K562 (cell line): Measurements from ENCODE around the gene TCP10L. TPM values are rescaled to one million over a fixed set of nuclear protein-coding genes. Genes with fewer than 3 reads are reported as not detected.

Source experiments
- ATAC-seq: fragments of 200-7000 bp; cut with Tn5 transposase; 3 replicates; pipeline ENCODE4 v1.9.1; 2020; ENCODE audit warnings: moderate library complexity
- BruUV-seq: library from RNA; stranded (reverse); fragments of 400-500 nt; replicated peaks from 2 replicates; lab custom pipeline; 2021; lab: Mats Ljungman, UMichigan
- CTCF ChIA-PET: fragments of 300-600 bp; formaldehyde crosslinking; extraction: SDS; loops from one replicate; lab custom pipeline; 2021; ENCODE audit warnings: low intra/inter-chr PET ratio; lab: Yijun Ruan, JAX
- POLR2A ChIA-PET: fragments of 300-600, 350-650 bp; sonication (Branson Sonifier 250); formaldehyde crosslinking; extraction: SDS; loops from one replicate; lab custom pipeline; 2021; ENCODE audit warnings: antibody characterized with exemption, inconsistent platforms; lab: Yijun Ruan, JAX
- DNase-seq, 4 experiments: peaks; one replicate each; pipeline versions ENCODE4 v3.0.0 to v3.0.0-alpha.2; 2011 to 2018; ENCODE audit warnings: low spot score in 3 of 4, mixed read lengths in 3 of 4; ENCODE audit errors: extremely low read depth in 1 of 4
- FAIRE-seq: peaks from 2 replicates; lab custom pipeline; 2011; peaks lifted over from hg19 to GRCh38; lab: Jason Lieb, UNC
- H2AFZ ChIP-seq: 2 replicates; pipeline ENCODE4 v1.6.0; 2011; ENCODE audit warnings: low read depth, low read length, control low read depth, inconsistent platforms
- H3K27ac ChIP-seq: fragments of 200-600 bp; 3 replicates; pipeline ENCODE4 v1.8.0; 2011; ENCODE audit warnings: low read depth, mild to moderate bottlenecking, control low read depth, inconsistent platforms, low read length, moderate library complexity, mixed read lengths; ENCODE audit errors: extremely low read depth
- H3K27me3 ChIP-seq, 2 experiments: fragments of 300-600 bp in 1 of 2; 2 replicates in 1 of 2; 3 replicates in 1 of 2; pipeline versions ENCODE4 v1.6.0 to v1.8.0; 2011; ENCODE audit warnings: inconsistent platforms in 2 of 2, low read length in 2 of 2, mild to moderate bottlenecking in 1 of 2, mixed read lengths in 1 of 2, moderate library complexity in 1 of 2; ENCODE audit not compliant: control insufficient read depth in 2 of 2, insufficient read depth in 2 of 2
- H3K36me3 ChIP-seq: fragments of 300-600 bp; 3 replicates; pipeline ENCODE4 v1.8.0; 2011; ENCODE audit warnings: mild to moderate bottlenecking, low read length, inconsistent platforms; ENCODE audit not compliant: control insufficient read depth, insufficient read depth
- H3K4me1 ChIP-seq, 2 experiments: fragments of 200-600 bp in 1 of 2; replicated peaks in 1 of 2; 2 replicates in 1 of 2; 3 replicates in 1 of 2; pipeline versions ENCODE4 v1.5.1 to v1.8.0; 2011; ENCODE audit warnings: inconsistent platforms in 2 of 2, low read length in 2 of 2, mild to moderate bottlenecking in 1 of 2, mixed read lengths in 1 of 2, moderate library complexity in 1 of 2; ENCODE audit not compliant: control insufficient read depth in 2 of 2, insufficient read depth in 2 of 2
- H3K4me2 ChIP-seq: 2 replicates; pipeline ENCODE4 v1.6.1; 2011; ENCODE audit warnings: low read length, control low read depth, inconsistent platforms, mixed read lengths; ENCODE audit not compliant: insufficient read depth
- H3K4me3 ChIP-seq: fragments of 200-600 bp; sonication (generic), shearing (Covaris generic); 2 replicates; pipeline ENCODE4 v1.5.1; 2016; ENCODE audit warnings: control low read depth, inconsistent platforms
- H3K79me2 ChIP-seq: fragments of 200-600 bp; 3 replicates; pipeline ENCODE4 v1.8.0; 2011; ENCODE audit warnings: low read length, inconsistent platforms; ENCODE audit not compliant: control insufficient read depth, insufficient read depth
- H3K9ac ChIP-seq, 2 experiments: 2 replicates each; pipeline versions ENCODE4 v1.6.0 to v1.6.1; 2011; ENCODE audit warnings: low read depth in 2 of 2, low read length in 2 of 2, control low read depth in 1 of 2, inconsistent platforms in 1 of 2, mild to moderate bottlenecking in 1 of 2, mixed read lengths in 1 of 2; ENCODE audit not compliant: insufficient read depth in 1 of 2
- H3K9me1 ChIP-seq: one replicate; pipeline ENCODE4 v1.6.0; 2011; ENCODE audit warnings: inconsistent platforms, mild to moderate bottlenecking, low read length, moderate library complexity; ENCODE audit not compliant: control insufficient read depth, insufficient read depth
- H3K9me3 ChIP-seq: replicated peaks from 2 replicates; pipeline ENCODE4 v1.5.1; 2011; ENCODE audit warnings: low read depth, low read length, inconsistent platforms; ENCODE audit not compliant: control insufficient read depth, insufficient read depth
- H4K20me1 ChIP-seq: replicated peaks from 2 replicates; pipeline ENCODE4 v1.6.1; 2011; ENCODE audit warnings: low read length, inconsistent platforms, mixed read lengths; ENCODE audit not compliant: control insufficient read depth, insufficient read depth
- ATF7 ChIP-seq: fragments of 450-650 bp; IDR thresholded peaks from 2 replicates; pipeline ENCODE4 v1.7.1; 2014; ENCODE audit warnings: mild to moderate bottlenecking, moderate library complexity
- EP300 ChIP-seq: IDR thresholded peaks from 2 replicates; pipeline ENCODE4 v1.6.1; 2012; ENCODE audit warnings: low read length, improper control_type of control experiment
- FOXK2 ChIP-seq, 2 experiments: fragments of 450-650 bp; IDR thresholded peaks in 1 of 2; conservative IDR thresholded peaks in 1 of 2; 2 replicates each; pipeline ENCODE4 v1.6.1; 2016; ENCODE audit warnings: low read depth in 2 of 2, mild to moderate bottlenecking in 1 of 2
- HDAC3 ChIP-seq: fragments of 450-650 bp; IDR thresholded peaks from 2 replicates; pipeline ENCODE4 v1.6.1; 2018; ENCODE audit warnings: borderline replicate concordance, mild to moderate bottlenecking, moderate library complexity; ENCODE audit not compliant: partially characterized antibody
- HNRNPK ChIP-seq: fragments of 200-400 bp; formaldehyde crosslinking; IDR thresholded peaks from one replicate; pipeline ENCODE4 v1.6.1; 2018; ENCODE audit warnings: mild to moderate bottlenecking, low read depth, low read length; ENCODE audit not compliant: poor library complexity, severe bottlenecking
- MAFF ChIP-seq: IDR thresholded peaks from 2 replicates; pipeline ENCODE4 v1.6.1; 2012; ENCODE audit warnings: low read length, improper control_type of control experiment
- MAFK ChIP-seq: IDR thresholded peaks from 2 replicates; pipeline ENCODE4 v1.6.1; 2011; ENCODE audit warnings: low read length, improper control_type of control experiment
- NR2C1 ChIP-seq, 2 experiments: fragments of 450-650 bp; IDR thresholded peaks; 2 replicates each; pipeline ENCODE4 v1.6.1; 2017; ENCODE audit warnings: mild to moderate bottlenecking in 2 of 2, antibody characterized with exemption in 1 of 2, inconsistent platforms in 1 of 2, missing compliant biosample characterization in 1 of 2, missing genetic modification characterization in 1 of 2
- NR3C1 ChIP-seq: sonication (generic); formaldehyde crosslinking; IDR thresholded peaks from 2 replicates; pipeline ENCODE4 v1.8.1; 2022; ENCODE audit warnings: missing genetic modification reagents
- NRF1 ChIP-seq, 2 experiments: fragments of 450-650 bp; IDR thresholded peaks in 1 of 2; conservative IDR thresholded peaks in 1 of 2; 2 replicates each; pipeline ENCODE4 v1.6.1; 2014; ENCODE audit warnings: mild to moderate bottlenecking in 2 of 2
- ZNF140 ChIP-seq: fragments of 250-450 bp; sonication (Bioruptor Pico); IDR thresholded peaks from 2 replicates; pipeline ENCODE4 v1.8.0; 2021; ENCODE audit warnings: moderate library complexity, mild to moderate bottlenecking, inconsistent platforms
- ZNF24 ChIP-seq: fragments of 450-650 bp; IDR thresholded peaks from 2 replicates; pipeline ENCODE4 v1.6.1; 2016
- ZNF408 ChIP-seq: fragments of 250-450 bp; sonication (Bioruptor Pico); IDR thresholded peaks from 2 replicates; pipeline ENCODE4 v1.4.0; 2020; ENCODE audit warnings: low read depth, mild to moderate bottlenecking, moderate library complexity
- WGBS: fragments of 100-300 bp; shearing (Covaris generic); methylation state at CpG from one replicate; pipeline ENCODE4 v1.1.6; 2016; ENCODE audit warnings: low coverage, mixed read lengths; ENCODE audit not compliant: insufficient coverage; ENCODE audit errors: missing lambda C conversion rate; 5-methylcytosine and 5-hydroxymethylcytosine counted together
- in situ Hi-C: fragments of 300-500 bp; cut with MboI; formaldehyde crosslinking; loops from 4 replicates; pipeline ENCODE4 v1.15.0; 2018; ENCODE audit warnings: inconsistent platforms, mixed read lengths
- intact Hi-C: fragments of 100-400 bp; cut with micrococcal nuclease; formaldehyde crosslinking; loops from 2 replicates; pipeline ENCODE4 v1.14.2; 2022
- polyA plus RNA-seq, 8 experiments: library from polyadenylated mRNA; depleted of rRNA in 4 of 8; stranded (reverse) in 5 of 8; unstranded in 3 of 8; fragments of >200 nt; fragmentation: Nextera tagmentation in 2 of 8; fragmentation: Illumina TruSeq in 1 of 8; extraction: Ambion mirVana in 2 of 8; extraction: Trizol in 1 of 8; gene quantifications; 2 replicates each; pipeline versions ENCODE4 v1.2.1 to v1.2.3, GENCODE V29; 2011 to 2014; ENCODE audit warnings: inconsistent platforms in 1 of 8, missing spikeins in 1 of 8
- total RNA-seq, 7 experiments: library from RNA; depleted of rRNA in 6 of 7; stranded (reverse); fragments of >200 nt in 6 of 7; fragmentation: Illumina TruSeq in 2 of 7; extraction: Trizol in 2 of 7; gene quantifications; 2 replicates each; pipeline versions ENCODE4 v1.2.1 to v1.2.3, GENCODE V29; 2011 to 2021; ENCODE audit warnings: low replicate concordance in 1 of 7
- TF ChIP-seq, protein P1 (sequence below), 2 experiments: fragments of 450-650 bp; formaldehyde crosslinking in 1 of 2; IDR thresholded peaks; 2 replicates each; pipeline versions ENCODE4 v1.4.0 to v1.6.1; 2014 to 2020; ENCODE audit warnings: mild to moderate bottlenecking in 2 of 2, borderline replicate concordance in 1 of 2, low read depth in 1 of 2

The TCP10L gene
- total and polyA plus RNA-seq, 9 of the 15 experiments (the other 6 are each of a cell fraction or from before 2014, with no cell fraction given): 0.34 to 0.91 (median 0.56) TPM; not detected in 2

GRCh38 chr21:32562426-32562825 is 22.9 kb downstream of the TCP10L start:
- no peaks in the 10 kb centered on the region for H3K9me1 ChIP-seq
- FAIRE-seq: peak; percentile 77
- DNase-seq: peak in 1 of 4 experiments; percentile 73
- no peak overlapping the region for H3K27ac ChIP-seq
- POLR2A ChIA-PET: interaction anchor here (0.8 kb wide), 2 partner anchors 41 to 82 kb away, joined by 3 read pairs; no protein-coding TSS in a partner anchor
- CTCF ChIA-PET: interaction anchor here (1.5 kb wide), 1 partner anchor 159 kb away, joined by 8 read pairs; no protein-coding TSS in a partner anchor
- H2AFZ ChIP-seq: peak overlapping the region; percentile 72
- no peaks in the 10 kb centered on the region for H3K27me3 ChIP-seq
- in situ Hi-C loops (no loop called here), intact Hi-C loops (loop anchor here (1.0 kb wide), 1 partner anchor 159 kb away; no protein-coding TSS in a partner anchor)
- ATAC-seq: peak; percentile 87
- H3K4me2 ChIP-seq: no peak overlapping the region
- no peaks in the 10 kb centered on the region for H4K20me1 ChIP-seq
- WGBS: 29% methylated on average over 5 of the region's 5 CpGs
- no TSS peak for BruUV-seq
- peaks cover 3% of the 10 kb centered on the region in 2 experiments; a peak in 4 of 5 replicates for H3K4me1 ChIP-seq
- no peaks in the 10 kb centered on the region for H3K79me2 ChIP-seq
- no peak overlapping the region for H3K9ac ChIP-seq
- no peaks in the 10 kb centered on the region for H3K9me3 ChIP-seq
- no peaks in the 10 kb centered on the region for H3K36me3 ChIP-seq
- H3K4me3 ChIP-seq: no peak overlapping the region
- TF ChIP-seq NR2C1 (IDR thresholded peaks at IDR 0.05): no peak
- 0 out of 2 replicates have a peak, but pooled peaks have one; percentile 44 for TF ChIP-seq NR2C1 (tag; IDR thresholded peaks at IDR 0.05)
- no peak; a peak in 1 of 4 replicates for TF ChIP-seq NRF1 (conservative IDR thresholded peaks at IDR 0.05 in 1 of 2, IDR thresholded peaks at IDR 0.05 in 1 of 2)
- no peak for TF ChIP-seq NR3C1 (CRISPR knock-in tag)
- no peak for TF ChIP-seq MAFF
- 0 out of 2 replicates have a peak, but pooled peaks have one; percentile 18 for TF ChIP-seq MAFK
- no peak for TF ChIP-seq FOXK2 (conservative IDR thresholded peaks at IDR 0.05 in 1 of 2, IDR thresholded peaks at IDR 0.05 in 1 of 2; ENCODE audit: low read depth in 2 of 2)
- peak; percentile 25 for TF ChIP-seq EP300
- no peak for TF ChIP-seq HNRNPK
- TF ChIP-seq HDAC3: no peak
- TF ChIP-seq ZNF140 (CRISPR knock-in tag): no peak
- no peak for TF ChIP-seq ATF7
- no peak for TF ChIP-seq ZNF408 (CRISPR knock-in tag)
- TF ChIP-seq, protein P1, sequence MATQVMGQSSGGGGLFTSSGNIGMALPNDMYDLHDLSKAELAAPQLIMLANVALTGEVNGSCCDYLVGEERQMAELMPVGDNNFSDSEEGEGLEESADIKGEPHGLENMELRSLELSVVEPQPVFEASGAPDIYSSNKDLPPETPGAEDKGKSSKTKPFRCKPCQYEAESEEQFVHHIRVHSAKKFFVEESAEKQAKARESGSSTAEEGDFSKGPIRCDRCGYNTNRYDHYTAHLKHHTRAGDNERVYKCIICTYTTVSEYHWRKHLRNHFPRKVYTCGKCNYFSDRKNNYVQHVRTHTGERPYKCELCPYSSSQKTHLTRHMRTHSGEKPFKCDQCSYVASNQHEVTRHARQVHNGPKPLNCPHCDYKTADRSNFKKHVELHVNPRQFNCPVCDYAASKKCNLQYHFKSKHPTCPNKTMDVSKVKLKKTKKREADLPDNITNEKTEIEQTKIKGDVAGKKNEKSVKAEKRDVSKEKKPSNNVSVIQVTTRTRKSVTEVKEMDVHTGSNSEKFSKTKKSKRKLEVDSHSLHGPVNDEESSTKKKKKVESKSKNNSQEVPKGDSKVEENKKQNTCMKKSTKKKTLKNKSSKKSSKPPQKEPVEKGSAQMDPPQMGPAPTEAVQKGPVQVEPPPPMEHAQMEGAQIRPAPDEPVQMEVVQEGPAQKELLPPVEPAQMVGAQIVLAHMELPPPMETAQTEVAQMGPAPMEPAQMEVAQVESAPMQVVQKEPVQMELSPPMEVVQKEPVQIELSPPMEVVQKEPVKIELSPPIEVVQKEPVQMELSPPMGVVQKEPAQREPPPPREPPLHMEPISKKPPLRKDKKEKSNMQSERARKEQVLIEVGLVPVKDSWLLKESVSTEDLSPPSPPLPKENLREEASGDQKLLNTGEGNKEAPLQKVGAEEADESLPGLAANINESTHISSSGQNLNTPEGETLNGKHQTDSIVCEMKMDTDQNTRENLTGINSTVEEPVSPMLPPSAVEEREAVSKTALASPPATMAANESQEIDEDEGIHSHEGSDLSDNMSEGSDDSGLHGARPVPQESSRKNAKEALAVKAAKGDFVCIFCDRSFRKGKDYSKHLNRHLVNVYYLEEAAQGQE (IDR thresholded peaks at IDR 0.05; ENCODE audit: borderline replicate concordance): peak; percentile 79; the same call in 1 of the 2 replicates
- TF ChIP-seq, protein P1 (CRISPR knock-in tag; IDR thresholded peaks at IDR 0.05; ENCODE audit: low read depth): no peak
- TF ChIP-seq ZNF24: no peak
